HepG2 (cell line): ENCODE measurements around the gene CRIM1. TPM values are rescaled to one million over a fixed set of nuclear protein-coding genes. Genes with fewer than 3 reads are reported as not detected.

Experiments
- ATAC-seq: fragments of 200-7000 bp; cut with Tn5 transposase; 3 replicates; pipeline ENCODE4 v1.9.1; 2020; ENCODE audit warnings: mild to moderate bottlenecking, moderate library complexity
- BruUV-seq: library from RNA; stranded (reverse); fragments of 400-500 nt; replicated peaks from 2 replicates; lab custom pipeline; 2021; lab: Mats Ljungman, UMichigan
- CTCF ChIA-PET: fragments of 300-600 bp; formaldehyde crosslinking; extraction: SDS; loops from one replicate; lab custom pipeline; 2021; ENCODE audit warnings: low total read pairs, inconsistent platforms, low intra/inter-chr PET ratio; lab: Yijun Ruan, JAX
- POLR2A ChIA-PET: fragments of 350-600 bp; sonication (Branson Sonifier 250); formaldehyde crosslinking; loops from one replicate; lab custom pipeline; 2020; ENCODE audit warnings: antibody characterized with exemption, inconsistent platforms; lab: Yijun Ruan, JAX
- DNase-seq: peaks from one replicate; pipeline ENCODE4 v3.0.0-alpha.2; 2015; ENCODE audit warnings: low spot score
- FAIRE-seq: peaks from 3 replicates; lab custom pipeline; 2011; peaks lifted over from hg19 to GRCh38; lab: Jason Lieb, UNC
- H2AFZ ChIP-seq: one replicate; pipeline ENCODE4 v1.6.1; 2011; ENCODE audit warnings: low read length, inconsistent platforms
- H3K27ac ChIP-seq: fragments of 300-600 bp; 3 replicates; pipeline ENCODE4 v1.8.0; 2011; ENCODE audit warnings: mixed run types, mild to moderate bottlenecking, mixed read lengths, low read length, inconsistent platforms; ENCODE audit not compliant: insufficient read depth; ENCODE audit errors: extremely low read length
- H3K27me3 ChIP-seq, 2 experiments: fragments of 200-600 bp in 1 of 2; 2 replicates in 1 of 2; 3 replicates in 1 of 2; pipeline versions ENCODE4 v1.6.0 to v1.8.0; 2011; ENCODE audit warnings: low read length in 2 of 2, mild to moderate bottlenecking in 2 of 2, moderate library complexity in 2 of 2, inconsistent platforms in 1 of 2; ENCODE audit not compliant: insufficient read depth in 2 of 2, control insufficient read depth in 1 of 2
- H3K36me3 ChIP-seq, 2 experiments: fragments of 200-600 bp in 1 of 2; replicated peaks in 1 of 2; 2 replicates in 1 of 2; 3 replicates in 1 of 2; pipeline versions ENCODE4 v1.5.1 to v1.8.0; 2011; ENCODE audit warnings: low read length in 2 of 2, inconsistent platforms in 1 of 2; ENCODE audit not compliant: insufficient read depth in 2 of 2, control insufficient read depth in 1 of 2
- H3K4me1 ChIP-seq: 2 replicates; pipeline ENCODE4 v1.5.1; 2012; ENCODE audit warnings: low read length, inconsistent platforms; ENCODE audit not compliant: insufficient read depth
- H3K4me2 ChIP-seq: 2 replicates; pipeline ENCODE4 v1.6.0; 2011; ENCODE audit warnings: low read depth, low read length, inconsistent platforms
- H3K4me3 ChIP-seq, 3 experiments: fragments of 200-600 bp in 1 of 3; sonication (generic), shearing (Covaris generic) in 1 of 3; replicated peaks in 1 of 3; 2 replicates each; pipeline ENCODE4 v1.5.1; 2011 to 2016; ENCODE audit warnings: low read length in 3 of 3, inconsistent platforms in 2 of 3, low read depth in 2 of 3, mild to moderate bottlenecking in 2 of 3, control low read depth in 1 of 3, mixed read lengths in 1 of 3; ENCODE audit not compliant: insufficient read depth in 1 of 3
- H3K79me2 ChIP-seq: one replicate; pipeline ENCODE4 v1.6.1; 2011; ENCODE audit warnings: low read length, inconsistent platforms; ENCODE audit not compliant: insufficient read depth
- H3K9ac ChIP-seq: 2 replicates; pipeline ENCODE4 v1.6.0; 2011; ENCODE audit warnings: mild to moderate bottlenecking, low read depth, low read length, inconsistent platforms; ENCODE audit not compliant: insufficient read depth
- H3K9me3 ChIP-seq: 2 replicates; pipeline ENCODE4 v1.5.1; 2012; ENCODE audit warnings: mild to moderate bottlenecking, low read length
- H4K20me1 ChIP-seq: 2 replicates; pipeline ENCODE4 v1.6.0; 2011; ENCODE audit warnings: inconsistent platforms, mild to moderate bottlenecking, low read length, moderate library complexity; ENCODE audit not compliant: insufficient read depth
- POLR2AphosphoS5 ChIP-seq: IDR thresholded peaks from 2 replicates; pipeline ENCODE4 v1.6.1; 2012; ENCODE audit warnings: low read depth, low read length
- POLR2G ChIP-seq: fragments of 200-400 bp; formaldehyde crosslinking; IDR thresholded peaks from 2 replicates; pipeline ENCODE4 v1.6.1; 2018; ENCODE audit warnings: mild to moderate bottlenecking, low read depth, low read length, moderate library complexity
- RBM22 ChIP-seq: fragments of 200-400 bp; formaldehyde crosslinking; optimal IDR thresholded peaks from 2 replicates; pipeline ENCODE3; 2017; ENCODE audit warnings: mild to moderate bottlenecking, low read length, moderate library complexity
- ZNF282 ChIP-seq: fragments of 450-650 bp; IDR thresholded peaks from 2 replicates; pipeline ENCODE4 v1.6.1; 2018; ENCODE audit not compliant: partially characterized antibody
- ZNF589 ChIP-seq: sonication (generic); formaldehyde crosslinking; conservative IDR thresholded peaks from 2 replicates; pipeline ENCODE4 v1.8.0; 2022; ENCODE audit warnings: mild to moderate bottlenecking, moderate library complexity, missing genetic modification reagents
- WGBS: methylation state at CpG from one replicate; pipeline ENCODE4 v1.1.6; 2017; ENCODE audit warnings: low lambda C conversion rate; 5-methylcytosine and 5-hydroxymethylcytosine counted together
- in situ Hi-C: cut with HindIII; loops from 2 replicates; pipeline ENCODE4 v1.10.0; 2017; ENCODE audit warnings: low pct_unique_long_range_greater_than_20kb; ENCODE audit not compliant: extremely low pct_ligation_motif_present
- intact Hi-C: fragments of 100-400 bp; cut with micrococcal nuclease; formaldehyde crosslinking; loops from one replicate; pipeline ENCODE4 v1.10.0; 2022; ENCODE audit not compliant: unreplicated experiment
- polyA plus RNA-seq, 8 experiments: library from polyadenylated mRNA; depleted of rRNA in 3 of 8; stranded (reverse) in 7 of 8; unstranded in 1 of 8; fragments of >200 nt; fragmentation: Illumina TruSeq in 4 of 8; extraction: Trizol in 4 of 8; gene quantifications; 2 replicates each; pipeline versions ENCODE4 v1.2.1 to v1.2.3, GENCODE V29; 2011 to 2016; ENCODE audit warnings: low read depth in 4 of 8, missing spikeins in 1 of 8, mixed read lengths in 1 of 8; ENCODE audit not compliant: insufficient read depth in 1 of 8
- total RNA-seq, 5 experiments: library from RNA; depleted of rRNA; stranded (reverse); fragments of >200 nt; fragmentation: Illumina TruSeq; extraction: Trizol; gene quantifications; 2 replicates each; pipeline ENCODE4 v1.2.3, GENCODE V29; 2016; ENCODE audit warnings: low read depth in 1 of 5

Gene CRIM1
- total and polyA plus RNA-seq, 2 of the 13 experiments (the other 11 are each of a cell fraction or from before 2014, with no cell fraction given), result 39.1 to 69.9 TPM

DNA sequence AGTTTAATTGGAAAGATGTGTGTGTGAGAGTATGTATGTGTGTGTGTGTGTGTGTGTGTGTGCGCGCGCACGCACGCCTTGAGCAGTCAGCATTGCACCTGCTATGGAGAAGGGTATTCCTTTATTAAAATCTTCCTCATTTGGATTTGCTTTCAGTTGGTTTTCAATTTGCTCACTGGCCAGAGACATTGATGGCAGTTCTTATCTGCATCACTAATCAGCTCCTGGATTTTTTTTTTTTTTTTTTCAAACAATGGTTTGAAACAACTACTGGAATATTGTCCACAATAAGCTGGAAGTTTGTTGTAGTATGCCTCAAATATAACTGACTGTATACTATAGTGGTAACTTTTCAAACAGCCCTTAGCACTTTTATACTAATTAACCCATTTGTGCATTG, 194.4 kb downstream of the CRIM1 start:
- in situ Hi-C loops (no loop called here), intact Hi-C loops (no loop called here)
- TF ChIP-seq ZNF589 (no peak), RBM22 (peak; percentile 73)
- no peak overlapping the region for H3K4me3 ChIP-seq
- FAIRE-seq (peak; percentile 30), DNase-seq (no peak), ATAC-seq (no peak)
- no peaks in the 10 kb centered on the region for H3K9me3 ChIP-seq
- ChIA-PET CTCF (no interaction called here), POLR2A (no interaction called here)
- no peaks in the 10 kb centered on the region for H3K27me3 ChIP-seq
- no peaks in the 10 kb centered on the region for H3K79me2 ChIP-seq
- H2AFZ ChIP-seq, result no peak overlapping the region
- no peak overlapping the region for H3K9ac ChIP-seq
- H3K4me2 ChIP-seq, result no peak overlapping the region
- H4K20me1 ChIP-seq, result no peaks in the 10 kb centered on the region
- H3K27ac ChIP-seq, result no peak overlapping the region
- no TSS peak for BruUV-seq
- peaks cover 21 to 72% of the 10 kb centered on the region in 2 experiments for H3K36me3 ChIP-seq
- no peaks in the 10 kb centered on the region for H3K4me1 ChIP-seq
- 98% methylated on average over 5 of the region's 5 CpGs for WGBS

DNA sequence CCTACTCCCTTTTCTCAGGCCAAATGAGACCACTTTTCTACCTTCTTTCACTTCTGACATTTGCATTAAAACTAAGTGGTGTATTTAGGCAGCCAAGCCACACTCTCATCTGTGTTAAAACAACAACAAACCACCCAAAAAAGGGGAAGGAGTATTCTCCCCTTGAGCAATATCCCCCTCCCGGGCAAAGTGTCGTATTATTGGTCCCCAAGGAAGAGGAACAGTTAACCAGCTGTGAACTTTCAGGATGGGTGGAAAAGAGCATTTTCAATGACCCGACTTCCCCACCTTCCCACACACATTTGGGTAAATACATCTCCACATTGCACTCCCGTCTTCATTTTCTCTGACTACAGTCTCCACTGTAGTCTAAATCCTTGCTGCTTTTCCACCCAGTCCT, 198.1 kb downstream of the CRIM1 start:
- in situ Hi-C loops, result no loop called here
- Histone ChIP-seq H3K27me3 (no peaks in the 10 kb centered on the region), H3K9ac (no peak overlapping the region), H4K20me1 (no peaks in the 10 kb centered on the region), H3K4me1 (no peaks in the 10 kb centered on the region), H3K36me3 (peaks cover 14 to 61% of the 10 kb centered on the region in 2 experiments), H3K4me2 (no peak overlapping the region), H3K27ac (no peak overlapping the region), H2AFZ (no peak overlapping the region), H3K4me3 (no peak overlapping the region), H3K9me3 (no peaks in the 10 kb centered on the region), H3K79me2 (no peaks in the 10 kb centered on the region)
- TF ChIP-seq ZNF282, result no peak
- TF ChIP-seq RBM22, result peak; percentile 64
- 0 out of 2 replicates have a peak, but pooled peaks have one; percentile 42 for TF ChIP-seq POLR2G
- 0 out of 2 replicates have a peak, but pooled peaks have one; percentile 35 for TF ChIP-seq POLR2AphosphoS5
- ChIA-PET CTCF (no interaction called here), POLR2A (no interaction called here)
- BruUV-seq, result no TSS peak
- ATAC-seq (no peak; the same call in 2 of the 3 replicates), DNase-seq (no peak), FAIRE-seq (no peak)
- 94% methylated on average over 4 of the region's 4 CpGs for WGBS
- intact Hi-C loops, result no loop called here
